COLO829 (cell line): Measurements from ENCODE around the gene COQ5.

Experiments used
- DNase-seq: peaks from one replicate; pipeline ENCODE4 v3.0.0; 2012; ENCODE audit warnings: low spot score

Gene COQ5

DNA sequence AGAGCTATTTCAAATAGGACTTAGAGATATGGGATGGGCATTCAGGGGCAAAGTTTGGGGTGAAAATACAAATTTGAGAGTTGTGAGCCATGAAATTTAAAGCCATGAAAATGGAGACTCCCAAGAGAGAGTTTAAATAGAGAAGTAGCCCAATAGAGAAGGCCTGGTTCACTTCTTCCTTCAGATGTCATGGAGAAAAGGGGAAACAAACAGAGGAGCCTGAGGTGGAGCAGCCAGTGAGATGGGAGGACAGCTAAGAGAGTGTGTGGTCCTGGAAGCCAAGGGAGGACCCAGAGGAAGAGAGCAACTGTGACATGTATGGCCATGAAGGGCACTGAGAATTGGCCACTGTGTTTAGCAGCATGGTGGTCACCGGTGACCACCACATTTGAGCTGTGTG is 45.3 kb downstream of the COQ5 start:
- no peak for DNase-seq

DNA sequence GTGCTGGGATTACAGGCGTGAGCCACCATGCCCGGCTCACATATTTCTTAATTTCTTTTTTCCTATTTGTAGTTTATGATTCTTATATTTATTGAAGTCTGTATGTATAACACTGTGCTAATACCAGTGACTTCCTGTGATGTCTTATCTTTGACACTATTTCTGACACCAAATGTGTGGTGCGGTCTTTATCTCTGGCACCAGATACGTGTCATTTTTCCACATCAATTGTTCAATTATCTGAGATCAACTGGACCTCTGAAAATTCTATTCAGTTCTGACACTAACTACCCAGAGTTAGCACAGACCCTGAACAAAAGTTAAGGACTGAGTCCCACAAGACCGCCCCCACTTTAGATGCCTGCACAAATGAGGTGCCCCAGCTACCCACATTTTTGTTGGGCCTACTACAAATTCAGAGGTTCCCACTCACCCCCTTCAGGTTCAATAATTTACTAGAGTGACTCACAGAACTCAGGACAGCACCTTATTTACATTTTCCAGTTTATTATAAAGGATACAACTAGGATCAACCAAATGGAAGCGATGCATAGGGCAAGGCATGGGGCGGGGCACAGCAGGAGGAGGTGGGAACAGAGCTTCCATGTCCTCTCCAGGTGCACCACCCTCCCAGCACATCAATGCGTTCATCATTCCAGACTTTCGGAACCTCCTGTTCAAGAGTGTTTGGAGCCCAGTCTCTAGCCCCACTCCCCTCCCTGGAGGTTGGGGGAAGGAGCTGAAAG is 47.8 kb downstream of the COQ5 start:
- DNase-seq = no peak

DNA sequence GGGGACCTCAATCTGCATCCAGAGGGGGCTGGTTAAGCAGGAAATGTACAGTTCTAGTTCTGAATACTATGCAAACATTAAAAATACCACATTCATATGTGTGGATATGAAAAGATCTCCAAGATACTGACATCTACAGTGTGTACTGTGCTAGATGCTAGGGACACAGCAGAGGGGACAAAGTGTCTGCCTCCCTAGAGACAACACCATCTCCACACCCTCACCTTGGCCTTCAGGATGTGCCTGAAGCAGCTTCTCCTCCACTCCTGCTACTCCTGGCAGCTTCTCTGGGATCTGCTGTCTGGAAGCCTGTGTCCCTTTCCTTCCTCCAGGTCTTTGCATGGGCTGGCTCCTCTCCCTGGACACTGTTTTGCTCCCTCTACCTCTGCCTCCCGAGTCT is 48.7 kb downstream of the COQ5 start:
- DNase-seq = no peak

DNA sequence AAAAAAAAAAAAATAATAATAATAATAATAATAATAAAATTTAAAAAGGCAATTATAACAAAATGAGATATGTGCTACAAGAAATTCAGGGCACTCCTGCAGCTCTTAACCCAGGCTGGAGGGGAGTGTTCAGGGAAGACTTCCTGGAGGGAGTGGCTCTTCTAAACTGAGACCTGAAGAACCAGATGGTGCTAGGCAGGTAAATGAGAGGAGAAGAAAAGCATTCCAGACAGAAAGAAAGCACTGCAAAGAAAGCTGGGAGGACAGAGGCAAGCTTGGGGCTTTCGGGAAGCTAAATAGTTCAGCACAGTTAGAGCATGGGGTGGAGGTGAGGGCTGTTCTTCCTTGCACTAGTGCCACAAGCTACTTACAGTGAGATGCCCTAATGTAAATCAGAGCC is 49.5 kb downstream of the COQ5 start:
- no peak for DNase-seq

DNA sequence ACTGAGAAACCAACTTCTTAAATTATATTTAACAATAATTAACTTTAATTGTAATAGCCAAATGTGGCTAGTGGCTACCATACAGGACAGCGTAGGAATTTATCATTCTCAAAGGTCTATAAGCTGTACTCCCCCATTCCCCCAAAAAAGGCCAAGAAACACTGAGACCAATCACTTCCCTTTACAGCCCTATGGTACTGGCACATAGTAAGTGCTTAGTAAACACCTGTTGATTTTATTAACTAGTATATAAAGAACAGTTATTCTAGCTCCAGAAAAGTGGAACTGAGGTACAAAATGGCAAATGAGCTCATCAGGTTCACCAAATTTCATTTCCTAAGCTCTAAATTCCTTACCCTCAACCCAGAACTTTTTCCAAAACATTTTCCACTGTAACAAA is 53.3 kb downstream of the COQ5 start:
- no peak for DNase-seq

DNA sequence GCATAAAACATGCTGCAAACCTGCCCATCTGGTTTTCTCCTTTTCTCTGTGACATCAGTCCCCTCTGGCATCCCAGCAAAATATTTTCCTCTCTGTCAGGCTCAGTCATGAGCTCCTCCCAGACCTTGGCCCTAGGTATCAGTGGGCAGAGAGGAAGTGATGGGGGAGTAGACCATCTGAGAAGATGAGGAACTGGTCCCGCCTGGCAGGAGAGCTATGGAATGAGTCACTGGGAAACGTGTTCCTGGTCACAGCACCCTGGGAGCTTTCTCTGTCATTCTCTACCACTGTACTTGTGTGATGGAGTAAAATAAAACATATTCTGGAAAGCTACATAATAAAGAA is 54.4 kb downstream of the COQ5 start:
- DNase-seq = peak; percentile 28

DNA sequence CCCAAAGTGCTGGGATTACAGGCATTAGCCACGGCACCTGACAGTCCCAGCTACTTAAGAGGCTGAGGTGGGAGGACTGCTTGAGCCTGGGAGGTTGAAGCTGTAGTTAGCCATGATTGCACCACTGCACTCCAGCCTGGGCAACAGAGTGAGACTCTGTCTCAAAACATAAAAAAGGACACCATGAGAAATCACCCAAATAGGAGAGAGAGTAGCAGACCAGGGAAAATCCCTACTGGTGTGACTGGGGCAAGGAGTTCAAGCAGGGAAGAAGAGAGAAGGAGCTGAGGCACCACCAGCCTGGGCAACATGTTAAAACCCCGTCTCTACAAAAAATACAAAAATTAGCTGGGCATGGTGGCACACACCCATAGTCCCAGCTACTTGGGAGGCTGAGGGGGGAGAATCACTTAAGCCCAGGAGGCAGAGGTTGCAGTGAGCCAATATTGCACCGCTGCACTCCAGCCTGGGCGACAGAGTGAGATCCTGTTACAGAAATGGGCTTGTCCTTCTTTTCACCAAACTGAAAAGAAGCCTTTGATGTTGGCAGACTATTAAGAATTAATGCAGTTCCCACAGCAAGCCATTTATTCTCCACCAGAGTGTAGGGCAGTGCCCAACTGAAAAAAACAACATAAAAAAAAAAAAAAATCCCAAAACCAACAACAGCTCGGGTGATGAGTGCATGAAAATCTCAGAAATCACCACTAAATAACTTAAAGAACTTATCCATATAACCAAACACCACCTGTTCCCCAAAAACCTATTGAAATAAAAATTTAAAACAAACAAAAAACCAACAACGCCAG is 54.9 kb downstream of the COQ5 start:
- DNase-seq = no peak

DNA sequence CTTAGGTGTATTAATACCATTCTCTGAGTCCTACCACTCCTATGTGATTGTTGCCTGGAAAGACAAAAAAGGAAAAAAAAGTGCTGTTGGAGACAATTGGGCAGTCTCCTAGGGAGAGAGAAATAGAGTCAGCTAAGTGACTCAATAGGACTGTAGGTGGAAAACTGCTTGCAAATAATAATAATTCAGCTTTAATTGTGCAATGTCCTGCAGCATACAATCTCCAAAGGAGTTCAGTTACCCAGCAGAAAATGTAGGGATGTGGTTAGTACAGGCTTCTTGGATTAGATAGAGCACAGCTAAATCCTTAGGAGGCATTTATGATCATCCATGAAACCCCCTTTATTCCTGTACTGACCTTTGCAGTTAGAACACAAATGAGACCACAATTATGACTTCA is 56.4 kb downstream of the COQ5 start:
- DNase-seq = no peak

DNA sequence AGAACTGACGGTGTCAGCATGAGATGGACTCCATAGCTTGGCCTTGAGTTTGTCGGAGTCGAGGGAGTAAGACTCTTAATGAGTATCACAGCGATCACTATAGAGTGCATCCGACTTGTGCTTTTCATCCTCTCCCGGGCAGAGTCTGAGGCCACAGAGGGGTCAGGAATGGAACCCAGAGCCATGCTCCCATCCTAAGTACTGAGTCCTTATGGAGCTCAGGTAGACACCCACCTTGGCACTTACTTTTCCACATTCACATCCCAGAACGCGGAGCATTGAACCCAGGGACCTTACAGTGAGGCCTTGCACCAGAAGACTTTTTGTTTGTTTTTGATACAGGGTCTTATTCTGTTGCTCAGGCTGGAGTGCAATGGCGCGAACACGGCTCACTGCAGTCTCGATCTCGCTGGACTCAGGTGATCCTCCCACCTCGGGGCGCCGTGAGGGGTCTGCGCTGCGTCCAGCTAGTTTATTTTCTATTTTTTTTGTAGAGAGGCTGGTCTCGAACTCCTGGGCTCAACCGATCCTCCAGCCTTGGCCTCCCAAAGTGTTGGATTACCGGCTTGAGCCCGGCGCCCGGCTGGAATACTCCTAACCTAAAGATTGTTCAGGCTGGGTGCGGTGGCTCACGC is 58.7 kb downstream of the COQ5 start:
- DNase-seq = peak; percentile 36

DNA sequence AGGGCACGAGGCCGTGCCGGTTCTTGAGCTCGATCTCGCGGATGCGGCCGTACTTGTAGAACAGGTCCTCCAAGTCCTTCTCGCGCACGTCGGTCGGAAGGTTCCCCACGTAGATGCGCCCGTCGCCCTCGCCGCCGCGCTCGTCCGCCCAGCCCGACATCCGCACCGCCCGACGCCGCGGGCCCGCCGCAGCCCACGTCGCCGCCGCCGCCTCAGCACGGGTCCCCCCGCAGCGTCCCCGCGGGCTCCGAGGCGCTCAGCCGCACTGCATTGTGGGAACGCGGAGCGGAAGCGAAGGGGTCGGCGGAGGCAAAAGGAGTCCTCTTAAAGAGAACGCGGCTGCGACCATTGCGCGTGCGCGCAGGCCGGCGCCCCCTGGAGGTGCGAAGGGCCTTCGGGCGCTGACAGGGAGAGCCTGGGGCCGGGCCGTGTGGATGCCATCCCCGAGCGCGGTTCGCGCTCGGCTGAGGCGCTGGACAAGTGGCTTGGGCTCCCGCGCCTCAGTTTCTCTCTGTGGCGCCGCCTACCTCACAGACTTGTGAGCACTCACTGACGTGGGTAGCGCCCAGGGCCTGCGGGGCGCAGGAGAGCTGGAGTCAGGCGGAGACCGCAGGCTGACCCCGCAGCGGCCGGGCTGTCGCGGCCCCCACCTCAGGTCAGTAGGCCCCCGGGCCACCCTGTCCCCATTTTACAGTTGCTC is 59.4 kb downstream of the COQ5 start, which contains the start of gene SRSF9:
SRSF9 (minus strand) TSS at position 299 of the 700 bp plus-strand sequence; CDS start at position 160, 139 bp downstream.
- DNase-seq = peak; percentile 98

DNA sequence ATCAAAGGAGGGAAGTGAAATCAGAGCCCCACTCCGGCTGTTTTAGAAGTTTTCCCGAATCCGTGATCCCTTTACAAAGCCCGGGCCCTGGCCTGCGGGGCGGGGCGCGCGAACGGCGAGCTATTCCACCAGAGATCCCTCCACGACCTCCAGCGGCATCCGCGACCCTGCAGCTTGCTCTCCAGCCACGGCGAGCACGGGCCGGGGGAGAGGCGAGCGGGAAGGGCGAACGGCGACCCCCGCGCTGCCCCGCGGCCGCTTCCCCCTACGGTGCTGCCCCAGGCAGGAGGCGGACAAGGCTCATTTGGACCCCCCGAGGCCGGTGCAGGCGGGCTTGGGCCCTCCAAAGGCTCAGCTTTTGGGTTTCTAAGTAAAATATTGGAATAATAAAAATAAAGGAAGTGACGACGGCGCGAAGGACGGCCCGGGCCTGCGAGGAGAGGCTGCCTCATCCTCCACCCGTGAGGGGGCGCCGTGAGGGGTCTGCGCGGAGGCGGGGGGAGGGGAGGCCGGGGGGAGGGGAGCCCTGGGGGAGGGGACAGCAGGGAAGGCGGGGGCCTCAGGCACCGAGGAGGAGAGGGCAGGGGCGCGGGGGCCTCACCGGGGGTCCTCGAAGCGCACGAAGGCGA is 60.0 kb downstream of the COQ5 start:
- no peak for DNase-seq

DNA sequence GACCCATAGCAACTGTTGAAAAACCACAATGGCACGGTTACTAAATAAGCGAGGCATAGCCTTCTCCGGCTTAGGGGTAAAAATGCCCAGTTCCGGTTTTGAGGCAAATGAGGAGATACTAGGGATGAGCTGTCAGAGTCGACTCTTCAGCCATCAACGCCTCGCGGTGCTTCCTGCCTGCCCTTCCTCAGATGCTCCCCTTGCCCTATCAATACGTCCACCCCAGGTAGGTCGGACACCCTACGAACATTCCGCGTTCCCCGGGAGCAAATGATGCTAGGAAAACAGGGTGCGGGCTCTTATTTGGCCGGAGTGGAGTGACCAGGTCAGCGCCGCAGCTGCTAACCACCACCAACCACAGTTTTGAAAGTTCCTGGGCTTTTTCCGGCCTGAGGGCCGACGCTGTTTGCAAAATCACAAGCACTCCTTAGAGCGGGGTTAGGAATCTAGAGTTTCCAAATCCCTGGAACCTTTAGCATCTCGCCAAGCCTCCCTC is 60.6 kb downstream of the COQ5 start:
- peak; percentile 30 for DNase-seq

DNA sequence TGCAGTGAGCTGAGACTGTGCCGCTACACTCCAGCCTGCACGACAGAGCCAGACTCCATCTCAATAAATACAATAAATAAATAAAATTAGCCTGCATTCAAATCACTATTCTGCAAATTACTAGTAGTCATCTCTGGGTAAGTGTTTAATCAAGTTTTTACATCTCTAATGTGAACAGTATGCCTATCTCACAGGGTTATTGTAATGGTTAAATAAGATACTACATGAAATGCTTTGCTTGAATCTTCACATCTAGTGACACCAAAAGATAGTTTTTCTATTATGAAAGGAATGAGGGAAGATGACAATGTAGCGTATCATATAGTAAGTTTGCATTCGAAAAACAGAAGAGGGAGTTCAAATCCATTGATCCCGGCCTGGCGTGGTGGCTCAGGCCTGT is 61.5 kb downstream of the COQ5 start:
- DNase-seq = no peak

DNA sequence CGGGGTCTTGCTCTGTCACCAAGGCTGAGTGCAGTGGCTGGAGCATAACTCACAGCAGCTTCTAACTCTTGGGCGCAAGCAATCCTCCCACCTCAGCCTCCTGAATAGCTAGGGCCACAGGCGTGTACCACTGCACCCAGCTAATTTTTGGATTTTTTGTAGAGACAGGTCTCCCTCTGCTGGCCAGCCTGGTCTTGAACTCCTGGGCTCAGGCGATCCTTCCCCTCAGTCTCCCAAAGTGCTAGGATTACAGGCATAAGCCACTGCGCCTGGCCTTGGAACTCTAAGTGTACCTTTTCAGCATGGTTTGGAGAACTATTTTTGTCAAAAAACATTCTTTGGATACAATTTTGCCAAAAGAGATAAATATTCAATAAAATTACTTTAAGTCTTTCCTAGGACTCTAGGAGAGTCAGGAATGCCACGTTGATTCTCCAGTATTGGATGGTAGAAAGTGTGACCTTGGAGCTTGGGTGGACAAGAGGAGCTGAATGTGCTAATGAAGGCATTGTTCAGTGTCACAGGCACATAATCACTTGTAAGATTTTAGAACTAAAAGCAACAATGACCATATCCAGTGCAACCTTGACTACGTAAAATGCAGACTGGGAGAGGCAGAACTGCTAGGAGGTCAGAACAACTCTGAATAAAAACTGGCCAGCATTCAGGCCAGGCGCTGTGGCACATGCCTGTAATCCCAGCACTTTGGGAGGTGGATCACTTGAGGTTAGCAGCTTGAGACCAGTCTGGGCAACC is 62.2 kb downstream of the COQ5 start:
- DNase-seq = no peak

DNA sequence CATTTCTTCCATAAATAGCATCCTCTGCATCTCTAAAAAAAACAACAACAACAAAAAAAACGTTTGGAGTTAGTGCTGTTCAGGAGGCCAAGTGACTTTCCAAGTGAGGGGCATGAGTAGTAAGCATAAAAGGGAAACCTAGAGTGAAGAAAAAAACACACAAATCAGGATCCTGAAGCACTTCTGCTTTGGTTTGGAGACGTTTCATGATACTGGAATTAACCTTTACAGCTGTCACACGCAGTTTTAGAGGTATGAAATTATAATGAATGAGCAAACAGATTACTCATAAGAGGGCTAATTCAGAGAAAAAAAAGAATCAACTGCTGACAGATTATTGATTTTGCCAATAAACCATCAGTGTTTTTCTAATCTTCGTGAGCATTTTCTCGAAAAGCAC is 63.2 kb downstream of the COQ5 start:
- no peak for DNase-seq

DNA sequence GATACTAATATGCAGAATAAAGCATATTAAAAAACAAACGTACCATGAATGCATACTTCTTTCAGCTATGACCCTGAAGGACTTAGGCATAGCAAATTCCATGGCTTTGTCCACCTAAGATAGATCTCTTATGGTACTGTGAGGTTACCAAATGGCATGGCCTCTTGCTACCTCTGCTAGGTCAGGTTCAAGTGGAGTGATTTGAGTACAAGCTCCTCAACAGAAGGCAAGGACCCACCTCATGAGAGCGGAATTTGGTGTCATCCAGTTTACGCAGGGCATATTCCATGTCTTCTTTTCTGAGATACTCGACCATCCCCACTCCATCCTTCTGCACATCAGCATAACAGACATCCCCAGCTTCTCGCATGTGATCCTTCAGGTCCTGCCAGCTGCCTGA is 65.2 kb downstream of the COQ5 start:
- DNase-seq = no peak

DNA sequence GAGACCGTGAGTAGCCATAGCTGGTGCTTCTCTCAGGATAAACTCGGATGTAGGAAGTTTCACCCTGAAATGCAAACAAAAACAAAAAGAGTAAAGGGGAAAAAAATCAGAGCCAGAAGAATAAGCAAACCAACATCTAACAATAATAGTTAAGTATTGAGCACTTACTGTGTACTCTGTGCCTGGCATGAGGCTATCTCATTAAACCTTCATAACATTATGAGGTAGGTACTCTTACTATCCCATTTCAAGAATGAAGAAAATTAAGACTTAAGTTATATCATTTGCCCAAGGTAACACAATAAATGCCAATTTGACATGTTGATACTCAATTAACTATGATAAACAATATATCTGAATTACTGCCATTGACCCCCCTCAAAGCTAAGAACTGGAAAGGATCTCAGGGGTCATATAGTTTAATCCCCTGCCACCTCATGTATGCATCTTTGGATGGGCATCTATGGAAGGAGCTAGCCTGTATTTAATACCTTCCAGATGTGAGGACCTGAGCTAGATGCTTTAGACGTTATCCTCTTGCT is 66.8 kb downstream of the COQ5 start:
- DNase-seq = no peak

DNA sequence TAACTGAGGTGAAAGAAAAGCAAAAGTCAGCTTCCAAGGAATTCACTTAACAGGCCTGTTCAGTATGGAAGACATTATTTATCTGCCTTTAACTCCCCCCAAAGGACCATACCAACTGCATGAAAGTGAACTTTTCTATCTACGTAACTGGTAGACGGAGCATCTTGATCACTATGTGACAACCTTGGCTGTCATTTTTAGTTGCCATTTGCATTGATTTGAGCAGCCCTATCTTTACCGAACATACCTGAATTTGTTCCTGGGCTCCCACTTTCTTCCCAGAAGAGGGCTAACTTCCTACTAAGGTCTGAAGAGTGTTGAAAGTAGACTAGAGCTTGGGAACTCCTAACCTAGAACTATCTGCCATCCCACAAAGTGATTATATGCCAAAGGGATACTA is 68.8 kb downstream of the COQ5 start:
- DNase-seq = no peak

DNA sequence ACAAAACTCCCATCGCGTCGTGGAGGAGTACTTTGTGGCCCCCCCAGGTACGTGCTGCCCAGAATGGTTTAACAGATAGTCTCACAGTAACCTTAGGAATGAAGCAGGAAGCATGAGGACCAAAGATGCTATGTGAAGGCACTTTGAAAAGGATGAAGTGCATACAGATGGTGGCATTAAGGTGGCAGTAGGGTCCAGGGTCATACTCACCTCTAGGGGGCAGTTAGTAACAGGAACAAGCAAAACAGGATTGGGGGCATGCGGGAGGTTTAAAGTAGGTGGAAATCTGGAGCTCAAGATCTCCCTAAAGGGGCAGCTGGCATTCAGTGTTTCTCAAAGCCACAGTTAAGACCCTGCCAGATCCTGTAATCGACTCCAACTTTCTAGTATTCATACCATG is 71.8 kb downstream of the COQ5 start:
- no peak for DNase-seq

DNA sequence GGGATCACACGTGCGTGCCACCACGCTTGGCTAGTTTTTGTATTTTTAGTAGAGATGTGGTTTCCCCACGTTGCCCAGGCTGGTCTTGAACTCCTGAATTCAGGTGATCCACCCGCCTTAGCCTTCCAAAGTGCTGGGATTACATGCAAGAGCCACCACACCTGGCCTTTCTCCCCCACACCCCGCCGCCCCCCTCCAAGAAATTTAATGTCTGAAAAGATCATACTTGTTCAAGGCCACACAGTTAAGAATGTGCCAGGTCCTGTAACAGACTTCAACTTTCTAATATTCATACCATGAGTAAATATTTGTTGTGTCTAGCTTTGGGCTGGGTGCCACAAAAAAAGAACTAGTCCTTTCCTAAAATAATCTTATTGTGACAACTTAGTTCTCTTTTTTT is 73.7 kb downstream of the COQ5 start:
- no peak for DNase-seq

DNA sequence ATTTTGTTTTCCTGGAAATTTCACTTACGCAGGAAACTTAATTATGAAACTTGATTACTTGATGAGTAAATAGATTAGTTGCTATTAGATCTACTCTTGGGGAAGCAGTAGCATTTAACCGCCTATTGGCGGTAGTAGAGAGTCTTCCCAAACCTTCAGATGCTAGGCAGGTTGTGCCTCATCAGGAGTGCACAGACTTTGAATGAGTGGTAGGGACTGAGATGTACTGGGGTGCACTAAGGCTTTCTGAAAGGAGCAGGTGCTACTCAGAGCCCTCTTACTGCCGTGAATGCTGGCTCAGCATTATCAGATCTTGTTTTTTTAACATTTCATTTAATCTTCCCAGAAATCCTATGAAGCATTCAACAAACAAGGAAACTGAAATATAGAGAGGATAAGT is 75.0 kb downstream of the COQ5 start:
- peak; percentile 49 for DNase-seq
